K562 (cell line): Measurements from ENCODE around the gene ANKRD13C.

Experiments
- CTCF ChIP-seq, 3 experiments: IDR thresholded peaks in 2 of 3; conservative IDR thresholded peaks in 1 of 3; 2 replicates each; pipeline ENCODE4 v1.5.1; 2011 to 2012; ENCODE audit warnings: low read length in 3 of 3, mild to moderate bottlenecking in 3 of 3, control low read depth in 2 of 3, improper control_type of control experiment in 1 of 3, inconsistent platforms in 1 of 3, low read depth in 1 of 3, mixed read lengths in 1 of 3, moderate library complexity in 1 of 3; ENCODE audit not compliant: insufficient read depth in 2 of 3
- MAZ ChIP-seq, 2 experiments: fragments of 450-650 bp in 1 of 2; sonication (generic) in 1 of 2; formaldehyde crosslinking; IDR thresholded peaks in 1 of 2; conservative IDR thresholded peaks in 1 of 2; 2 replicates each; pipeline versions ENCODE4 v1.4.0 to v1.5.0; 2020; ENCODE audit warnings: mild to moderate bottlenecking in 1 of 2, missing genetic modification reagents in 1 of 2
- NR2C2 ChIP-seq, 2 experiments: fragments of 200-800 bp in 1 of 2; sonication (Bioruptor generic) in 1 of 2; sonication (generic) in 1 of 2; formaldehyde crosslinking in 1 of 2; IDR thresholded peaks; 2 replicates each; pipeline versions ENCODE4 v1.6.1 to v1.8.0; 2016 to 2022; ENCODE audit warnings: mild to moderate bottlenecking in 1 of 2, missing compliant biosample characterization in 1 of 2, missing genetic modification characterization in 1 of 2, missing genetic modification reagents in 1 of 2
- RAD21 ChIP-seq, 2 experiments: fragments of 250-450 bp in 1 of 2; fragments of 450-650 bp in 1 of 2; sonication (Bioruptor Pico) in 1 of 2; formaldehyde crosslinking in 1 of 2; IDR thresholded peaks in 1 of 2; conservative IDR thresholded peaks in 1 of 2; 2 replicates each; pipeline versions ENCODE4 v1.4.0 to v1.8.0; 2020 to 2022; ENCODE audit warnings: mild to moderate bottlenecking in 2 of 2, moderate library complexity in 1 of 2
- RCOR1 ChIP-seq, 2 experiments: IDR thresholded peaks; 2 replicates each; pipeline ENCODE4 v1.6.1; 2012; ENCODE audit warnings: low read depth in 2 of 2, low read length in 2 of 2, borderline replicate concordance in 1 of 2, improper control_type of control experiment in 1 of 2
- TCF7 ChIP-seq: sonication (generic); IDR thresholded peaks from 2 replicates; pipeline ENCODE4 v1.6.1; 2016; ENCODE audit warnings: antibody characterized with exemption, borderline replicate concordance
- USF1 ChIP-seq: sonication (generic); formaldehyde crosslinking; IDR thresholded peaks from 2 replicates; pipeline ENCODE4 v1.9.0; 2022; ENCODE audit warnings: mild to moderate bottlenecking, missing genetic modification reagents
- ZFX ChIP-seq: sonication (generic); formaldehyde crosslinking; IDR thresholded peaks from 2 replicates; pipeline ENCODE4 v1.8.0; 2022; ENCODE audit warnings: mild to moderate bottlenecking, missing genetic modification reagents, moderate library complexity
- ZNF778 ChIP-seq: fragments of 450-650 bp; formaldehyde crosslinking; IDR thresholded peaks from 2 replicates; pipeline ENCODE4 v1.4.0; 2020; ENCODE audit warnings: mild to moderate bottlenecking, moderate library complexity

GRCh38 chr1:70220517-70221237, 133.8 kb downstream of the ANKRD13C start:
- TF ChIP-seq RAD21 (CRISPR knock-in tag; conservative IDR thresholded peaks at IDR 0.05 in 1 of 2, IDR thresholded peaks at IDR 0.05 in 1 of 2) (no peak), CTCF (IDR thresholded peaks at IDR 0.05 in 2 of 3, conservative IDR thresholded peaks at IDR 0.05 in 1 of 3; ENCODE audit: insufficient read depth in 2 of 3, low read depth in 1 of 3, low read length in 3 of 3) (no peak), RCOR1 (IDR thresholded peaks at IDR 0.05; ENCODE audit: borderline replicate concordance in 1 of 2, low read depth in 2 of 2, low read length in 2 of 2) (no peak), NR2C2 (CRISPR knock-in tag; IDR thresholded peaks at IDR 0.05) (no peak), NR2C2 (tag; IDR thresholded peaks at IDR 0.05) (no peak), USF1 (CRISPR knock-in tag) (no peak), ZNF778 (CRISPR knock-in tag) (no peak), MAZ (CRISPR knock-in tag; conservative IDR thresholded peaks at IDR 0.05 in 1 of 2, IDR thresholded peaks at IDR 0.05 in 1 of 2) (no peak), TCF7 (no peak), ZFX (CRISPR knock-in tag) (no peak)
